NCI-H1694 treated with DMSO at 0.1 percent for 48 hours (cell line): ENCODE results near the gene PNPO.
"Not testable (repeated sequence)": the region's sequence is repeated elsewhere in the genome, so short reads cannot be mapped to it uniquely, and the experiment has no call there.

ENCODE experiments used
- DNase-seq: peaks from one replicate; lab custom pipeline; 2025; lab: John Stamatoyannopoulos, UW

Gene PNPO

GRCh38 chr17:47918006-47918405 is 23.4 kb upstream of the PNPO start:
- no peak for DNase-seq

GRCh38 chr17:47918991-47919390 is 22.4 kb upstream of the PNPO start:
- DNase-seq = no peak

- not testable (repeated sequence) for DNase-seq
Measured at GRCh38 chr17:47919889-47920288, 21.5 kb upstream of the PNPO start.

- no peak for DNase-seq
Measured at GRCh38 chr17:47924785-47925677, 16.3 kb upstream of the PNPO start.

- no peak for DNase-seq
Measured at GRCh38 chr17:47925678-47925988, 15.7 kb upstream of the PNPO start.

- DNase-seq = no peak
Measured at GRCh38 chr17:47927821-47928400, 13.5 kb upstream of the PNPO start.

DNA sequence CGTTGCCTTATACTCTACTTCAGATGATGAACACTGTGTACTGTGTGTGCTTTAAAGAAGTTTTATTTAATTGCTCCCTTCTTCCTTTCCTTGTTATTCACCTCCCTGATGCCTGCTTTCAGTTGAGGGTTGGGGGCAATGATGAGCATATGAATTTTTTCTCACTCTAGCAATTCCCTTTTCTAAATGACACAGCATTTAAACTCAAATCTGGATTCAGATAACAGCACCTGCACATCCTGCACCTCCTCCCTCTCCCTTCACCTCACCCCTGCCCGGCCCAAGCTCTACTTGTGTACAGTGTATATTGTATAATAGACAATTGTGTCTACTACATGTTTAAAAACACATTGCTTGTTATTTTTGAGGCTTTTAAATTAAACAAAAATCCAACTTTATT is 13.0 kb upstream of the PNPO start:
- DNase-seq = no peak

- DNase-seq = no peak
Measured at GRCh38 chr17:47929218-47930000, 12.0 kb upstream of the PNPO start.

GRCh38 chr17:47931848-47932247 is 9.5 kb upstream of the PNPO start:
- DNase-seq = no peak

DNA sequence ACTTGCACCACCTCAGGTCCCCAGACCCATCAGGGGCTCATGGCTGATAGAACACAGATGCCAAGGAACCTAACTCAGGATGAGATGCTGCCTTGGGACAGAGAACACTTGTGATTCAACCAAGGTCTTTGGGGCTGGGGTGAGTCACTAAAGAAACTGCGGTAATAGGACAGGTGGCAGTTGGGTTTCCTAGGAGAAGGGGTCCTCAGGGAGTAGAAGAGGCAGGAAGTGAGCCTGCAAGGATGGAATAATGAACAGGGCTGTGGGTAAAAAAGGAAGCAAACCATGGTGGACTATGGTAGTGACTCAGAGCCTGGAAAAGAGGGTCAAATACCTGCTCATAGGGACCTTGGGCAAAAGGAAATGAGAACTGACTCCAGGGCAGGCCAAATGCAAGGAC is 6.5 kb upstream of the PNPO start:
- DNase-seq = no peak

GRCh38 chr17:47935468-47935867 is 5.9 kb upstream of the PNPO start:
- not testable (repeated sequence) for DNase-seq

DNA sequence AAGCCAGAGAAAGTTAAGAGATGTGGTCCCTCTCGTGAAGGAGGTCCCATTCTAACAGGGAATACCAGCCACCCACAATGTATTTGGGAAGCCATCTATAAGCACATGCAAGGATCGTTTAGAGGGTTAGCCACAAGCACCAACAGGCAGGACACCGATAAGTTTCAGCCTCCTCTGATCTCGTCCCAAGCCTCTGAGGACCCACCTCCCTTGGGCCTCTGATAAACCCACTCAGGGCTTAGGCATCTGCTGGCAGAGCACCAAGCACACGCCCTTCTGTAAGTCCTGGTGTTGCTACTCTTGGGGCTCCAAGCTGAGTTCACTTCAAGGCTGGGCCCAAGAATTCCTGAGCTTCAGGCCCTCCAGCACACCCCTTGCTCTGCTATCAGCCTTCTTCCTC is 5.4 kb upstream of the PNPO start:
- no peak for DNase-seq

- DNase-seq = no peak
Measured at GRCh38 chr17:47937941-47938340, 3.4 kb upstream of the PNPO start.

- no peak for DNase-seq
Measured at GRCh38 chr17:47942096-47942510, 732 bp downstream of the PNPO start.

- no peak for DNase-seq
Measured at GRCh38 chr17:47942568-47942967, 1.2 kb downstream of the PNPO start.

DNA sequence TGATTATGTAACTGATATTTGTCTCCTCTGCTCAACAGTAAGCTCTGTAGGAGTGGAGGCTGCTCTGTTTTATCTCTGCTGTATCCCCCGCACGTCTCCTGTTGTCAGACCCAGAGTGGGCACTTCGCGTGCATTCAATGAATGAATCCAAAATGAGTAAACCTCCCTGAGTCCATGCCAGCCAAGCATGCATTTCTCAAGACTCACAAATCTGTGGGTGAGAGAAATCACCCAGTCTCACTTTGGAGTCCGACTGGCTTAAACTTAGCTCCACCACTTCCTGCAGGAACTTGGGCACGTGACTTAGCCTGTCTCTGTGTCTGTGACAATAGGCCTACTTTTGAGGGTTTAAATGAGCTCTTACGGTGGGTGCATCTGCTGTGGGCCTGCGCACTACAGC is 3.7 kb downstream of the PNPO start:
- DNase-seq = no peak

DNA sequence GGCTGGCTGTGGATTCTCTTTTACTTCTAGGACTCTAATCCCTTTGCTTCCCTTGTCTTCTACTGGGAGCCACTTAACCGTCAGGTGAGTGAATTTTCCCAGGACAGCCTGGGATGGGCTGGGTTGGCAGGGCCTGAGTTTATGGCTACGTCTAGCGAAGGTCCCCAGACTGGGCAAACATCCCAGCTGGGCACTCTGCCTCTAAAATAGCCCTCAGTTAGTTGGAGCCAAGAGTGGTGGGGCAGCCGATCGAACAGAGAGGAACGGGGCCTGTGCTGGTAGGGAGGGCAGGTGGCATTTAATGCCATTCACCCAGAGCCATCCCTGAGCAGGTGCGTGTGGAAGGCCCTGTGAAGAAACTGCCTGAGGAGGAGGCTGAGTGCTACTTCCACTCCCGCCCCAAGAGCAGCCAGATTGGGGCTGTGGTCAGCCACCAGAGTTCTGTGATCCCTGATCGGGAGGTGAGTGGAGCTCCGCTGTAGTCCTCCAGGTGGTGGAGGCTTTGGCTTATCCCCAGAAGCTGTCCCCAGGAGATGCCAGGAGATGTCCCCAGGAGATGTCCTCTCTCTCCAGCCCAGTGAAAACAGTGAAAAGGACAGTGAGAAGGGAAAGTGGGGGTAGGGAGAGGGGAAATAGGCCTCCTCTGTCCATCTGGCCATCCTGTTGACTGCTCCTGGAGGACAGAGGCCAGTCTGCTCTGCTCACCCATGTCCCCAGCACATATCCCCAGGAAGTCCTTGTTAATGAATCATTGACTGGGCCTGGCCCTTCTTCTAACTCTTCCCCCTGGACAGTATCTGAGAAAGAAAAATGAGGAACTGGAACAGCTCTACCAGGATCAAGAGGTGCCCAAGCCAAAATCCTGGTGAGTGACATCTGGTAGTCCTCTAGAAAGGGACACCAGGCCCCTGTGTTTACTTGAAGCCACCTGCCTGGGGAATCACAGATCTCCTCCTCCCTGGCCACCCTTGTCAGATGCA is 4.4 kb downstream of the PNPO start:
- DNase-seq = no peak

- DNase-seq = no peak
Measured at GRCh38 chr17:47946516-47946915, 5.1 kb downstream of the PNPO start.

- DNase-seq = peak; percentile 38
Measured at GRCh38 chr17:47946929-47947397, 5.6 kb downstream of the PNPO start.

GRCh38 chr17:47948706-47949196 is 7.4 kb downstream of the PNPO start:
- no peak for DNase-seq

- peak; percentile 52 for DNase-seq
Measured at GRCh38 chr17:47949197-47949759, 7.9 kb downstream of the PNPO start.
